ENCODE measurements around the gene ANKFY1. TPM values are rescaled to one million over a fixed set of nuclear protein-coding genes. Genes with fewer than 3 reads are reported as not detected.

Gene ANKFY1
- total and polyA plus RNA-seq, 2 experiments from 2014 or later, result 20.1 to 24.2 TPM

GRCh38 chr17:4157618-4158333, 106.0 kb downstream of the ANKFY1 start:
- no peak for TF ChIP-seq EZH2 (IDR thresholded peaks at IDR 0.05; ENCODE audit: insufficient read depth, poor library complexity, severe bottlenecking)
- no peak for TF ChIP-seq EZH2phosphoT487 (IDR thresholded peaks at IDR 0.05; ENCODE audit: insufficient read depth, low read depth)
- Histone ChIP-seq H4K20me1 (ENCODE audit: insufficient read depth) (no peaks in the 10 kb centered on the region), H3K36me3 (ENCODE audit: low read depth) (no peaks in the 10 kb centered on the region), H3K9me3 (ENCODE audit: low read depth) (no peaks in the 10 kb centered on the region), H2AFZ (no peak overlapping the region), H3K79me2 (ENCODE audit: insufficient read depth) (no peaks in the 10 kb centered on the region), H3K4me1 (ENCODE audit: insufficient read depth) (peaks cover 21% of the 10 kb centered on the region), H3F3A (ENCODE audit: insufficient read depth) (peaks cover 14% of the 10 kb centered on the region; the same call in 1 of the 2 replicates), H3K9me2 (ENCODE audit: insufficient read depth) (no peaks in the 10 kb centered on the region), H3K4me2 (ENCODE audit: unreplicated experiment) (no peak overlapping the region), H3K4me3 (no peak overlapping the region), H3K9ac (no peak overlapping the region), H3K27ac (no peak overlapping the region), H3K27me3 (replicated peaks; ENCODE audit: insufficient read depth) (no peaks in the 10 kb centered on the region)
- in situ Hi-C loops (cut with MboI), result no loop called here
- WGBS, 2 experiments (ENCODE audit: low coverage in 1 of 2, low lambda C conversion rate in 2 of 2, missing lambda C conversion rate in 2 of 2), result 96% methylated on average over 12 of the region's 12 CpGs
- no peak for DNase-seq

DNA sequence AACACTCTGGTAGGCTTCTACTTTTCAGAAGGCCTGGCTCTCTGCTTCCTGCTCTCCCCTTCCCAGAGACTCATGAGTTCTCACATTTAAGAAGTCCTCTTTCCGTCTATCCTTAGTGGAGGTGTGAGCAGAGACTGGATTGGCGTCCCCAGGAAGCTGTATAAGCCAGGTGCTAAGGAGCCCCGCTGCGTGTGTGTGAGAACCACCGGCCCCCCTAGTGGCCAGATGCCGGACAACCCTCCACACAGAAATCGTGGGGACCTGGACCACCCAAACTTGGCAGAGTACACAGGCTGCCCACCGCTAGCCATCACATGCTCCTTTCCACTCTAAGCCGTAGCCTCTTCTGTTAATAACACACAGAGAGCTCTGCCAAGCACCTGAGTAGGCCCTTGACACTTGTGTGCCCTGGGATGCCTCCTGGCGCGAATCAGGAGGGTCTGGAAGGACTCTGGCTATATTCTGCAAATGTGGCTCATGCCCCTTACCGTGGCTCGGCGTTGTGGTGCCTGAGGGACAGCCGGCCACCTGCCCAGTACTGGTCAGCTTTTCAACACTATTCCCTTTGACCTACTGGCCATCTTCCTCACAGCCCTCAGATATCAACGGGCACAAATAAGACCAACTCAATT, 106.9 kb downstream of the ANKFY1 start:
- no peaks in the 10 kb centered on the region for H3K9me2 ChIP-seq (ENCODE audit: insufficient read depth)
- no peaks in the 10 kb centered on the region for H4K20me1 ChIP-seq (ENCODE audit: insufficient read depth)
- H3K4me2 ChIP-seq (ENCODE audit: unreplicated experiment), result no peak overlapping the region
- H3K9me3 ChIP-seq (ENCODE audit: low read depth), result no peaks in the 10 kb centered on the region
- no peak overlapping the region for H3K4me3 ChIP-seq
- 84 to 88% methylated on average over 16 of the region's 16 CpGs for WGBS, 2 experiments (ENCODE audit: low coverage in 1 of 2, low lambda C conversion rate in 2 of 2, missing lambda C conversion rate in 2 of 2)
- no peak overlapping the region for H3K27ac ChIP-seq
- no peaks in the 10 kb centered on the region for H3K79me2 ChIP-seq (ENCODE audit: insufficient read depth)
- in situ Hi-C loops (cut with MboI), result no loop called here
- H3K36me3 ChIP-seq (ENCODE audit: low read depth), result no peaks in the 10 kb centered on the region
- no peak for DNase-seq
- no peaks in the 10 kb centered on the region for H3K27me3 ChIP-seq (replicated peaks; ENCODE audit: insufficient read depth)
- H3F3A ChIP-seq (ENCODE audit: insufficient read depth), result peaks cover 5% of the 10 kb centered on the region; the same call in 1 of the 2 replicates
- no peak overlapping the region for H3K9ac ChIP-seq
- H3K4me1 ChIP-seq (ENCODE audit: insufficient read depth), result peaks cover 26% of the 10 kb centered on the region
- H2AFZ ChIP-seq, result no peak overlapping the region
- TF ChIP-seq EZH2phosphoT487 (IDR thresholded peaks at IDR 0.05; ENCODE audit: insufficient read depth, low read depth) (no peak), EZH2 (IDR thresholded peaks at IDR 0.05; ENCODE audit: insufficient read depth, poor library complexity, severe bottlenecking) (no peak)

DNA sequence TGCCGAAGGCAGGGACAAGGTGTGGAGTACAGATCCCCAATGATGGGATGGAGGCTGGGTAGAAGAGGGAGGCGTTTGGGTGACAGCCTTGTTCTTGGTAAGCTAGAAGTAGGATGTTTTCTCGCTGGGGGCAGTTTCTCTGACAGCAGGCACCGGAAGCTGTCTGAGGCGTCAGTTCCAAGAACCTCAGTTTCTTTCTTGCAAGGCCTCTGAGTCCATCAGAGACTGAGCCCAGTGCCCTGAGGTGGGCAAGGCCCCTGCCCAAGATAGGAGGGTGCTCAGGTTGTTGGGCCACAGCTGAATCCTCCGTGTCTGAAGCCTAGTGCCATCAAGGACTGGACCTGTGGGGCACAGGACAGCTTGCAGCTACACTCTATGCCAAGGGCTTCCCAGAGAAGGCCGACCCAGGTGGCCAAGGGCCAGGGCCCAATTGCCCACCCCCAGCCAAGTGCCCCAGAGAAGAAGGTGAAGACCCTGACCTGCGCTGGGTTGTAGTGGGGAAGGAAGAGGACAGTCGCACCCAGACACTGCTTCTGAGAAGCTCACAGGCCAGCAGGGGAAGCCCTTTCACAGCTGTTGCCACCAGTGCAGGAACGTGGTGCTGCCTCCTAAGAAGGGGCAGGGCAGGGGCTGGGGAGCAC, 107.7 kb downstream of the ANKFY1 start:
- peaks cover 19% of the 10 kb centered on the region for H3K4me1 ChIP-seq (ENCODE audit: insufficient read depth)
- no peaks in the 10 kb centered on the region for H3K27me3 ChIP-seq (replicated peaks; ENCODE audit: insufficient read depth)
- TF ChIP-seq EZH2 (IDR thresholded peaks at IDR 0.05; ENCODE audit: insufficient read depth, poor library complexity, severe bottlenecking) (no peak), EZH2phosphoT487 (IDR thresholded peaks at IDR 0.05; ENCODE audit: insufficient read depth, low read depth) (no peak)
- H3K4me3 ChIP-seq, result no peak overlapping the region
- H3K79me2 ChIP-seq (ENCODE audit: insufficient read depth), result no peaks in the 10 kb centered on the region
- H4K20me1 ChIP-seq (ENCODE audit: insufficient read depth), result no peaks in the 10 kb centered on the region
- H3K9me3 ChIP-seq (ENCODE audit: low read depth), result no peaks in the 10 kb centered on the region
- H2AFZ ChIP-seq, result no peak overlapping the region
- WGBS, 2 experiments (ENCODE audit: low coverage in 1 of 2, low lambda C conversion rate in 2 of 2, missing lambda C conversion rate in 2 of 2), result 95 to 96% methylated on average over 10 of the region's 10 CpGs
- in situ Hi-C loops (cut with MboI), result no loop called here
- no peak overlapping the region for H3K4me2 ChIP-seq (ENCODE audit: unreplicated experiment)
- H3K9ac ChIP-seq, result no peak overlapping the region
- no peak overlapping the region for H3K27ac ChIP-seq
- no peaks in the 10 kb centered on the region for H3K36me3 ChIP-seq (ENCODE audit: low read depth)
- DNase-seq, result no peak
- no peaks in the 10 kb centered on the region for H3F3A ChIP-seq (ENCODE audit: insufficient read depth)
- no peaks in the 10 kb centered on the region for H3K9me2 ChIP-seq (ENCODE audit: insufficient read depth)

DNA sequence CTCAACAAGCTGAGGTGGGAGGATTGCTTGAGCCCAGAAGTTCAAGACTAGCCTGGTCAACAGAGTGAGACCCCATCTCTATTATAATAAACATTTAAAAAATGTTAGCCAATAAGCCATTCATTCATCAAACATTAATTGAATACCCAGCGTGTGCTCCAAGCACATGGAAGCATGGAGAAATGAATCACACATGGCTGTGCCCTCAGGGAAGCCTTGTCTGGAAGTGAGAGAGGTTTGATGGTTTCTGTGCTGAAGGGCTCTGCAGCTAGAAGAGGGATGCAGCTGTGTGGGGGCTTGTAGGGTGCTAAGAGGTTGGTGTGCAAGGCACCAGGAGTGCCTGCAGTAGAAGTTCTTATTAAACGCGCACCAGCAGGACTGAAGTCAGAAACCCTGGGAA, 109.6 kb downstream of the ANKFY1 start:
- no peak overlapping the region for H2AFZ ChIP-seq
- no peaks in the 10 kb centered on the region for H3K27me3 ChIP-seq (replicated peaks; ENCODE audit: insufficient read depth)
- WGBS, 2 experiments (ENCODE audit: low coverage in 1 of 2, low lambda C conversion rate in 2 of 2, missing lambda C conversion rate in 2 of 2), result 94 to 98% methylated on average over 3 of the region's 3 CpGs
- in situ Hi-C loops (cut with MboI), result no loop called here
- TF ChIP-seq EZH2phosphoT487 (IDR thresholded peaks at IDR 0.05; ENCODE audit: insufficient read depth, low read depth) (no peak), EZH2 (IDR thresholded peaks at IDR 0.05; ENCODE audit: insufficient read depth, poor library complexity, severe bottlenecking) (no peak)
- H3K36me3 ChIP-seq (ENCODE audit: low read depth), result no peaks in the 10 kb centered on the region
- no peak overlapping the region for H3K4me3 ChIP-seq
- no peak overlapping the region for H3K27ac ChIP-seq
- no peaks in the 10 kb centered on the region for H3K79me2 ChIP-seq (ENCODE audit: insufficient read depth)
- H3K9me2 ChIP-seq (ENCODE audit: insufficient read depth), result no peaks in the 10 kb centered on the region
- no peak overlapping the region for H3K9ac ChIP-seq
- no peak overlapping the region for H3K4me2 ChIP-seq (ENCODE audit: unreplicated experiment)
- no peak for DNase-seq
- peaks cover 17% of the 10 kb centered on the region for H3K4me1 ChIP-seq (ENCODE audit: insufficient read depth)
- H3F3A ChIP-seq (ENCODE audit: insufficient read depth), result no peaks in the 10 kb centered on the region
- no peaks in the 10 kb centered on the region for H3K9me3 ChIP-seq (ENCODE audit: low read depth)
- no peaks in the 10 kb centered on the region for H4K20me1 ChIP-seq (ENCODE audit: insufficient read depth)
